HepG2 (cell line): ENCODE data around the gene HECTD2. TPM values are rescaled to one million over a fixed set of nuclear protein-coding genes. Genes with fewer than 3 reads are reported as not detected.
A peak's percentile ranks its signal among the peaks of the same experiment; 100 is the strongest.

Experiments used
- ATAC-seq: fragments of 200-7000 bp; cut with Tn5 transposase; 3 replicates; pipeline ENCODE4 v1.9.1; 2020; ENCODE audit warnings: mild to moderate bottlenecking, moderate library complexity
- BruUV-seq: library from RNA; stranded (reverse); fragments of 400-500 nt; replicated peaks from 2 replicates; lab custom pipeline; 2021; lab: Mats Ljungman, UMichigan
- CTCF ChIA-PET: fragments of 300-600 bp; formaldehyde crosslinking; extraction: SDS; loops from one replicate; lab custom pipeline; 2021; ENCODE audit warnings: low total read pairs, inconsistent platforms, low intra/inter-chr PET ratio; lab: Yijun Ruan, JAX
- POLR2A ChIA-PET: fragments of 350-600 bp; sonication (Branson Sonifier 250); formaldehyde crosslinking; loops from one replicate; lab custom pipeline; 2020; ENCODE audit warnings: antibody characterized with exemption, inconsistent platforms; lab: Yijun Ruan, JAX
- DNase-seq: peaks from one replicate; pipeline ENCODE4 v3.0.0-alpha.2; 2015; ENCODE audit warnings: low spot score
- FAIRE-seq: peaks from 3 replicates; lab custom pipeline; 2011; peaks lifted over from hg19 to GRCh38; lab: Jason Lieb, UNC
- H2AFZ ChIP-seq: one replicate; pipeline ENCODE4 v1.6.1; 2011; ENCODE audit warnings: low read length, inconsistent platforms
- H3K27ac ChIP-seq: fragments of 300-600 bp; 3 replicates; pipeline ENCODE4 v1.8.0; 2011; ENCODE audit warnings: mixed run types, mild to moderate bottlenecking, mixed read lengths, low read length, inconsistent platforms; ENCODE audit not compliant: insufficient read depth; ENCODE audit errors: extremely low read length
- H3K27me3 ChIP-seq, 2 experiments: fragments of 200-600 bp in 1 of 2; 2 replicates in 1 of 2; 3 replicates in 1 of 2; pipeline versions ENCODE4 v1.6.0 to v1.8.0; 2011; ENCODE audit warnings: low read length in 2 of 2, mild to moderate bottlenecking in 2 of 2, moderate library complexity in 2 of 2, inconsistent platforms in 1 of 2; ENCODE audit not compliant: insufficient read depth in 2 of 2, control insufficient read depth in 1 of 2
- H3K36me3 ChIP-seq, 2 experiments: fragments of 200-600 bp in 1 of 2; replicated peaks in 1 of 2; 2 replicates in 1 of 2; 3 replicates in 1 of 2; pipeline versions ENCODE4 v1.5.1 to v1.8.0; 2011; ENCODE audit warnings: low read length in 2 of 2, inconsistent platforms in 1 of 2; ENCODE audit not compliant: insufficient read depth in 2 of 2, control insufficient read depth in 1 of 2
- H3K4me1 ChIP-seq: 2 replicates; pipeline ENCODE4 v1.5.1; 2012; ENCODE audit warnings: low read length, inconsistent platforms; ENCODE audit not compliant: insufficient read depth
- H3K4me2 ChIP-seq: 2 replicates; pipeline ENCODE4 v1.6.0; 2011; ENCODE audit warnings: low read depth, low read length, inconsistent platforms
- H3K4me3 ChIP-seq, 3 experiments: fragments of 200-600 bp in 1 of 3; sonication (generic), shearing (Covaris generic) in 1 of 3; replicated peaks in 1 of 3; 2 replicates each; pipeline ENCODE4 v1.5.1; 2011 to 2016; ENCODE audit warnings: low read length in 3 of 3, inconsistent platforms in 2 of 3, low read depth in 2 of 3, mild to moderate bottlenecking in 2 of 3, control low read depth in 1 of 3, mixed read lengths in 1 of 3; ENCODE audit not compliant: insufficient read depth in 1 of 3
- H3K79me2 ChIP-seq: one replicate; pipeline ENCODE4 v1.6.1; 2011; ENCODE audit warnings: low read length, inconsistent platforms; ENCODE audit not compliant: insufficient read depth
- H3K9ac ChIP-seq: 2 replicates; pipeline ENCODE4 v1.6.0; 2011; ENCODE audit warnings: mild to moderate bottlenecking, low read depth, low read length, inconsistent platforms; ENCODE audit not compliant: insufficient read depth
- H3K9me3 ChIP-seq: 2 replicates; pipeline ENCODE4 v1.5.1; 2012; ENCODE audit warnings: mild to moderate bottlenecking, low read length
- H4K20me1 ChIP-seq: 2 replicates; pipeline ENCODE4 v1.6.0; 2011; ENCODE audit warnings: inconsistent platforms, mild to moderate bottlenecking, low read length, moderate library complexity; ENCODE audit not compliant: insufficient read depth
- ARNT2 ChIP-seq: sonication (generic); formaldehyde crosslinking; IDR thresholded peaks from 2 replicates; pipeline ENCODE4 v1.8.0; 2022; ENCODE audit warnings: mild to moderate bottlenecking, low read depth, missing genetic modification reagents, moderate library complexity
- GABPA ChIP-seq, 2 experiments: IDR thresholded peaks; 2 replicates each; pipeline ENCODE4 v1.6.1; 2011 to 2016; ENCODE audit warnings: low read depth in 2 of 2, low read length in 1 of 2, missing biosample characterization in 1 of 2, missing genetic modification characterization in 1 of 2
- GATAD2A ChIP-seq: IDR thresholded peaks from 2 replicates; pipeline ENCODE4 v1.6.1; 2016
- JUND ChIP-seq: sonication (generic); formaldehyde crosslinking; IDR thresholded peaks from 2 replicates; pipeline ENCODE4 v1.8.0; 2022; ENCODE audit warnings: mild to moderate bottlenecking, missing genetic modification reagents
- MIER3 ChIP-seq: IDR thresholded peaks from 2 replicates; pipeline ENCODE4 v1.6.1; 2016; ENCODE audit warnings: missing compliant biosample characterization, borderline replicate concordance
- MTF2 ChIP-seq: sonication (generic); formaldehyde crosslinking; IDR thresholded peaks from 2 replicates; pipeline ENCODE4 v1.5.0; 2020; ENCODE audit warnings: missing genetic modification reagents, borderline replicate concordance
- POLR2AphosphoS2 ChIP-seq: IDR thresholded peaks from 2 replicates; pipeline ENCODE4 v1.6.1; 2011; ENCODE audit warnings: low read depth, low read length, improper control_type of control experiment
- SNAPC2 ChIP-seq: sonication (generic); formaldehyde crosslinking; IDR thresholded peaks from 2 replicates; pipeline ENCODE4 v1.8.1; 2022; ENCODE audit warnings: mild to moderate bottlenecking, missing genetic modification reagents
- SOX13 ChIP-seq, 3 experiments: fragments of 450-650 bp in 1 of 3; sonication (generic) in 1 of 3; formaldehyde crosslinking in 1 of 3; IDR thresholded peaks in 2 of 3; conservative IDR thresholded peaks in 1 of 3; 2 replicates each; pipeline versions ENCODE4 v1.5.0 to v1.6.1; 2016 to 2020; ENCODE audit warnings: antibody characterized with exemption in 1 of 3, mild to moderate bottlenecking in 1 of 3, missing compliant biosample characterization in 1 of 3, missing genetic modification reagents in 1 of 3, moderate library complexity in 1 of 3
- SOX5 ChIP-seq: IDR thresholded peaks from 2 replicates; pipeline ENCODE4 v1.6.1; 2016; ENCODE audit warnings: borderline replicate concordance
- SOX6 ChIP-seq, 2 experiments: fragments of 450-650 bp in 1 of 2; sonication (generic) in 1 of 2; formaldehyde crosslinking in 1 of 2; IDR thresholded peaks; 2 replicates each; pipeline versions ENCODE4 v1.4.0 to v1.6.1; 2017 to 2020; ENCODE audit warnings: antibody characterized with exemption in 1 of 2, mild to moderate bottlenecking in 1 of 2, missing genetic modification reagents in 1 of 2
- TBL1XR1 ChIP-seq: fragments of 150-350 bp; IDR thresholded peaks from 2 replicates; pipeline ENCODE4 v1.6.1; 2014; ENCODE audit warnings: borderline replicate concordance, low read length; ENCODE audit not compliant: partially characterized antibody
- ZBTB7A ChIP-seq: sonication (generic); formaldehyde crosslinking; IDR thresholded peaks from 2 replicates; pipeline ENCODE4 v1.8.0; 2022; ENCODE audit warnings: mild to moderate bottlenecking, missing genetic modification reagents
- ZFAT ChIP-seq: sonication (generic); formaldehyde crosslinking; conservative IDR thresholded peaks from 2 replicates; pipeline ENCODE4 v1.8.1; 2023; ENCODE audit warnings: missing genetic modification reagents, inconsistent platforms
- ZMAT3 ChIP-seq: sonication (generic); formaldehyde crosslinking; conservative IDR thresholded peaks from 2 replicates; pipeline ENCODE4 v1.7.0; 2021; ENCODE audit warnings: missing genetic modification reagents
- ZNF446 ChIP-seq: sonication (generic); formaldehyde crosslinking; IDR thresholded peaks from 2 replicates; pipeline ENCODE4 v1.5.0; 2020; ENCODE audit warnings: mild to moderate bottlenecking, missing genetic modification reagents
- ZNF552 ChIP-seq: sonication (generic); formaldehyde crosslinking; IDR thresholded peaks from 2 replicates; pipeline ENCODE4 v1.9.0; 2022; ENCODE audit warnings: missing genetic modification reagents, mild to moderate bottlenecking, borderline replicate concordance
- ZNF614 ChIP-seq: IDR thresholded peaks from 2 replicates; pipeline ENCODE4 v1.6.1; 2018; ENCODE audit warnings: missing biosample characterization, missing genetic modification reagents, inconsistent platforms, borderline replicate concordance
- ZNF674 ChIP-seq: sonication (generic); formaldehyde crosslinking; IDR thresholded peaks from 2 replicates; pipeline ENCODE4 v1.5.0; 2020; ENCODE audit warnings: low read depth, mild to moderate bottlenecking, missing genetic modification reagents
- WGBS: methylation state at CpG from one replicate; pipeline ENCODE4 v1.1.6; 2017; ENCODE audit warnings: low lambda C conversion rate; 5-methylcytosine and 5-hydroxymethylcytosine counted together
- in situ Hi-C: cut with HindIII; loops from 2 replicates; pipeline ENCODE4 v1.10.0; 2017; ENCODE audit warnings: low pct_unique_long_range_greater_than_20kb; ENCODE audit not compliant: extremely low pct_ligation_motif_present
- intact Hi-C: fragments of 100-400 bp; cut with micrococcal nuclease; formaldehyde crosslinking; loops from one replicate; pipeline ENCODE4 v1.10.0; 2022; ENCODE audit not compliant: unreplicated experiment
- polyA plus RNA-seq, 8 experiments: library from polyadenylated mRNA; depleted of rRNA in 3 of 8; stranded (reverse) in 7 of 8; unstranded in 1 of 8; fragments of >200 nt; fragmentation: Illumina TruSeq in 4 of 8; extraction: Trizol in 4 of 8; gene quantifications; 2 replicates each; pipeline versions ENCODE4 v1.2.1 to v1.2.3, GENCODE V29; 2011 to 2016; ENCODE audit warnings: low read depth in 4 of 8, missing spikeins in 1 of 8, mixed read lengths in 1 of 8; ENCODE audit not compliant: insufficient read depth in 1 of 8
- total RNA-seq, 5 experiments: library from RNA; depleted of rRNA; stranded (reverse); fragments of >200 nt; fragmentation: Illumina TruSeq; extraction: Trizol; gene quantifications; 2 replicates each; pipeline ENCODE4 v1.2.3, GENCODE V29; 2016; ENCODE audit warnings: low read depth in 1 of 5
- TF ChIP-seq, protein P1 (sequence below): sonication (generic); formaldehyde crosslinking; IDR thresholded peaks from 2 replicates; pipeline ENCODE4 v1.5.0; 2020; ENCODE audit warnings: missing genetic modification reagents
- TF ChIP-seq, protein P2 (sequence below): IDR thresholded peaks from 2 replicates; pipeline ENCODE4 v1.6.1; 2012; ENCODE audit warnings: low read depth, low read length, improper control_type of control experiment
- TF ChIP-seq, protein P3 (sequence below): IDR thresholded peaks from 2 replicates; pipeline ENCODE4 v1.6.1; 2016; ENCODE audit warnings: low read depth

HECTD2 gene
- total and polyA plus RNA-seq, 2 of the 13 experiments (the other 11 are each of a cell fraction or from before 2014, with no cell fraction given): 3.2 to 5.2 TPM

DNA sequence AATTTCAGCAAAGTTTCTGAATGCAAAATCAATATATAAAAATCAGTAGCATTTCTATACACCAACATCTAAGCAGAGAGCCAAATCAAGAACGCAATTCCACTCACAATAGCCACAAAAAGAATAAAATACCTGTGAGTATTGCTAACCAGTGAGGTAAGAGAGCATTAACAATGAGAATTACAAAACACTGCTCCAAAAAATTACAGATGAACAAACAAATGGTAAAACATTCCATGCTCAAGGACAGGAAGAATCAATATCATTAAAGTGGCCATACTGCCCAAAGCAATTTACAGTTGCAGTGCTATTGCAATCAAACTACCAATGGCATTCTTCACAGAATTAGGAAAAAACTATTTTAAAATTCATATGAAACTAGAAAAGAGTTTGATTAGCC lies 61.5 kb downstream of the HECTD2 start:
- in situ Hi-C loops (no loop called here), intact Hi-C loops (no loop called here)
- BruUV-seq: no TSS peak
- Histone ChIP-seq H3K4me3 (no peak overlapping the region), H3K27ac (no peak overlapping the region), H3K9ac (no peak overlapping the region), H3K36me3 (no peaks in the 10 kb centered on the region), H4K20me1 (no peaks in the 10 kb centered on the region), H3K4me2 (no peak overlapping the region), H2AFZ (no peak overlapping the region), H3K79me2 (no peaks in the 10 kb centered on the region), H3K9me3 (no peaks in the 10 kb centered on the region), H3K4me1 (peaks cover 8% of the 10 kb centered on the region; the same call in 1 of the 2 replicates), H3K27me3 (no peaks in the 10 kb centered on the region)
- POLR2A ChIA-PET: no interaction called here
- 46% methylated on average over 1 of the region's 1 CpG for WGBS
- DNase-seq: peak; percentile 15
- CTCF ChIA-PET: no interaction called here
- no peak for FAIRE-seq
- peak; percentile 58 for ATAC-seq
- TF ChIP-seq, protein P1, sequence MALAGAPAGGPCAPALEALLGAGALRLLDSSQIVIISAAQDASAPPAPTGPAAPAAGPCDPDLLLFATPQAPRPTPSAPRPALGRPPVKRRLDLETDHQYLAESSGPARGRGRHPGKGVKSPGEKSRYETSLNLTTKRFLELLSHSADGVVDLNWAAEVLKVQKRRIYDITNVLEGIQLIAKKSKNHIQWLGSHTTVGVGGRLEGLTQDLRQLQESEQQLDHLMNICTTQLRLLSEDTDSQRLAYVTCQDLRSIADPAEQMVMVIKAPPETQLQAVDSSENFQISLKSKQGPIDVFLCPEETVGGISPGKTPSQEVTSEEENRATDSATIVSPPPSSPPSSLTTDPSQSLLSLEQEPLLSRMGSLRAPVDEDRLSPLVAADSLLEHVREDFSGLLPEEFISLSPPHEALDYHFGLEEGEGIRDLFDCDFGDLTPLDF (CRISPR knock-in tag): no peak
- TF ChIP-seq ZNF552 (CRISPR knock-in tag) (no peak), JUND (CRISPR knock-in tag) (no peak), ZBTB7A (CRISPR knock-in tag) (no peak), GATAD2A (peak; percentile 31; the same call in 1 of the 2 replicates), MTF2 (no peak), ZNF446 (no peak), ZNF674 (no peak), ZFAT (CRISPR knock-in tag) (no peak), TBL1XR1 (no peak), SOX5 (CRISPR knock-in tag) (peak; percentile 75; the same call in 1 of the 2 replicates), GABPA (IDR thresholded peaks at IDR 0.05; ENCODE audit: low read depth, low read length) (no peak), GABPA (CRISPR knock-in tag; IDR thresholded peaks at IDR 0.05; ENCODE audit: low read depth) (no peak), SOX13 (IDR thresholded peaks at IDR 0.05) (no peak), SOX13 (CRISPR knock-in tag; conservative IDR thresholded peaks at IDR 0.05 in 1 of 2, IDR thresholded peaks at IDR 0.05 in 1 of 2) (peak in 1 of 2 experiments; percentile 73; a peak in 2 of 4 replicates), ZMAT3 (CRISPR knock-in tag) (no peak), SOX6 (IDR thresholded peaks at IDR 0.05) (no peak), SOX6 (CRISPR knock-in tag; IDR thresholded peaks at IDR 0.05) (peak; percentile 65; the same call in 1 of the 2 replicates), ZNF614 (CRISPR knock-in tag) (no peak), MIER3 (CRISPR knock-in tag) (no peak), SNAPC2 (CRISPR knock-in tag) (no peak), ARNT2 (CRISPR knock-in tag) (no peak), POLR2AphosphoS2 (no peak)
- TF ChIP-seq, protein P2, sequence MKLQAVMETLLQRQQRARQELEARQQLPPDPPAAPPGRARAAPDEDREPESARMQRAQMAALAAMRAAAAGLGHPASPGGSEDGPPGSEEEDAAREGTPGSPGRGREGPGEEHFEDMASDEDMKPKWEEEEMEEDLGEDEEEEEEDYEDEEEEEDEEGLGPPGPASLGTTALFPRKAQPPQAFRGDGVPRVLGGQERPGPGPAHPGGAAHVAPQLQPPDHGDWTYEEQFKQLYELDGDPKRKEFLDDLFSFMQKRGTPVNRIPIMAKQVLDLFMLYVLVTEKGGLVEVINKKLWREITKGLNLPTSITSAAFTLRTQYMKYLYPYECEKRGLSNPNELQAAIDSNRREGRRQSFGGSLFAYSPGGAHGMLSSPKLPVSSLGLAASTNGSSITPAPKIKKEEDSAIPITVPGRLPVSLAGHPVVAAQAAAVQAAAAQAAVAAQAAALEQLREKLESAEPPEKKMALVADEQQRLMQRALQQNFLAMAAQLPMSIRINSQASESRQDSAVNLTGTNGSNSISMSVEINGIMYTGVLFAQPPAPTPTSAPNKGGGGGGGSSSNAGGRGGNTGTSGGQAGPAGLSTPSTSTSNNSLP: peak; percentile 50; the same call in 1 of the 2 replicates
- TF ChIP-seq, protein P3, sequence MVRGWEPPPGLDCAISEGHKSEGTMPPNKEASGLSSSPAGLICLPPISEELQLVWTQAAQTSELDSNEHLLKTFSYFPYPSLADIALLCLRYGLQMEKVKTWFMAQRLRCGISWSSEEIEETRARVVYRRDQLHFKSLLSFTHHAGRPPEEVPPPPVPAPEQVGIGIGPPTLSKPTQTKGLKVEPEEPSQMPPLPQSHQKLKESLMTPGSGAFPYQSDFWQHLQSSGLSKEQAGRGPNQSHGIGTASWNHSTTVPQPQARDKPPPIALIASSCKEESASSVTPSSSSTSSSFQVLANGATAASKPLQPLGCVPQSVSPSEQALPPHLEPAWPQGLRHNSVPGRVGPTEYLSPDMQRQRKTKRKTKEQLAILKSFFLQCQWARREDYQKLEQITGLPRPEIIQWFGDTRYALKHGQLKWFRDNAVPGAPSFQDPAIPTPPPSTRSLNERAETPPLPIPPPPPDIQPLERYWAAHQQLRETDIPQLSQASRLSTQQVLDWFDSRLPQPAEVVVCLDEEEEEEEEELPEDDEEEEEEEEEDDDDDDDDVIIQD: no peak
